PC-9 (cell line): Measurements from ENCODE around the gene PRKRIP1. TPM values are rescaled to one million over a fixed set of nuclear protein-coding genes. Genes with fewer than 3 reads are reported as not detected.
"Not testable (repeated sequence)": the region's sequence is repeated elsewhere in the genome, so short reads cannot be mapped to it uniquely, and the experiment has no call there.

Experiments used
- BruUV-seq: library from RNA; stranded (reverse); fragments of 400-500 nt; replicated peaks from 2 replicates; lab custom pipeline; 2021; lab: Mats Ljungman, UMichigan
- CTCF ChIA-PET: fragments of 300-600 bp; sonication (Branson Sonifier 250); formaldehyde crosslinking; loops from one replicate; lab custom pipeline; 2022; ENCODE audit warnings: antibody characterized with exemption; lab: Charles Lee
- POLR2A ChIA-PET: fragments of 300-600 bp; sonication (Branson Sonifier 250); formaldehyde crosslinking; loops from one replicate; lab custom pipeline; 2022; ENCODE audit warnings: antibody characterized with exemption; ENCODE audit not compliant: unreplicated experiment; lab: Charles Lee
- DNase-seq, 2 experiments: peaks; one replicate each; pipeline versions ENCODE4 v3.0.0 to v3.0.0-alpha.2; 2015 to 2022; ENCODE audit warnings: mixed read lengths in 1 of 2
- H2AFZ ChIP-seq: fragments of 200-600 bp; sonication (generic); 2 replicates; pipeline ENCODE4 v1.8.1; 2017; ENCODE audit warnings: antibody characterized with exemption
- H3F3A ChIP-seq: fragments of 200-600 bp; sonication (generic); 2 replicates; pipeline ENCODE4 v1.8.1; 2017; ENCODE audit warnings: antibody characterized with exemption, mild to moderate bottlenecking, low read depth; ENCODE audit not compliant: insufficient read depth
- H3K27ac ChIP-seq: fragments of 200-600 bp; sonication (generic); 2 replicates; pipeline ENCODE4 v1.6.1; 2016; ENCODE audit warnings: mixed run types
- H3K27me3 ChIP-seq: fragments of 200-600 bp; sonication (generic); 2 replicates; pipeline ENCODE4 v1.6.1; 2016; ENCODE audit warnings: low read depth, mixed run types; ENCODE audit not compliant: insufficient read depth
- H3K36me3 ChIP-seq: fragments of 200-600 bp; sonication (generic); 2 replicates; pipeline ENCODE4 v1.6.1; 2016; ENCODE audit warnings: low read depth, mixed run types
- H3K4me1 ChIP-seq: fragments of 200-600 bp; sonication (generic); replicated peaks from 2 replicates; pipeline ENCODE4 v1.6.1; 2016; ENCODE audit warnings: mixed run types; ENCODE audit not compliant: insufficient read depth
- H3K4me2 ChIP-seq: fragments of 200-600 bp; sonication (generic); 2 replicates; pipeline ENCODE4 v1.6.1; 2017; ENCODE audit warnings: mixed run types
- H3K4me3 ChIP-seq: fragments of 200-600 bp; sonication (generic); 2 replicates; pipeline ENCODE4 v1.6.1; 2016; ENCODE audit warnings: mixed run types
- H3K79me2 ChIP-seq: fragments of 200-600 bp; sonication (generic); 2 replicates; pipeline ENCODE4 v1.6.1; 2017; ENCODE audit warnings: low read depth, mixed run types
- H3K9me2 ChIP-seq: fragments of 200-600 bp; sonication (generic); 2 replicates; pipeline ENCODE4 v1.8.1; 2017; ENCODE audit warnings: mild to moderate bottlenecking; ENCODE audit not compliant: insufficient read depth
- H3K9me3 ChIP-seq: fragments of 200-600 bp; sonication (generic); 2 replicates; pipeline ENCODE4 v1.8.1; 2016; ENCODE audit warnings: low read depth; ENCODE audit not compliant: insufficient read depth
- H4K20me1 ChIP-seq: fragments of 200-600 bp; sonication (generic); 2 replicates; pipeline ENCODE4 v1.8.1; 2017; ENCODE audit not compliant: insufficient read depth
- CTCF ChIP-seq: fragments of 200-600 bp; sonication (generic); conservative IDR thresholded peaks from 2 replicates; pipeline ENCODE4 v1.6.1; 2017; ENCODE audit warnings: mixed run types, antibody characterized with exemption, mild to moderate bottlenecking, moderate library complexity
- EZH2 ChIP-seq: fragments of 200-600 bp; sonication (generic); IDR thresholded peaks from 2 replicates; pipeline ENCODE4 v1.8.0; 2017; ENCODE audit warnings: antibody characterized with exemption, low read depth
- intact Hi-C: fragments of 100-400 bp; cut with micrococcal nuclease; formaldehyde crosslinking; loops from one replicate; pipeline ENCODE4 v1.10.0; 2022; ENCODE audit not compliant: unreplicated experiment
- total RNA-seq: library from RNA; stranded (reverse); gene quantifications from 2 replicates; pipeline ENCODE4 v1.2.3, GENCODE V29; 2021

The PRKRIP1 gene
- total RNA-seq, 1 experiment from 2014 or later: 34.6 TPM

- Histone ChIP-seq H3K36me3 (peaks cover 23% of the 10 kb centered on the region), H3K4me1 (no peaks in the 10 kb centered on the region)
- TF ChIP-seq CTCF (no peak), EZH2 (no peak)
Measured at GRCh38 chr7:102407910-102408309, 11.7 kb downstream of the PRKRIP1 start.

GRCh38 chr7:102408530-102408929 is 12.4 kb downstream of the PRKRIP1 start:
- H2AFZ ChIP-seq, H3K4me2 ChIP-seq, H3K4me1 ChIP-seq, H3K27ac ChIP-seq, BruUV-seq, CTCF ChIA-PET, H3K27me3 ChIP-seq, intact Hi-C loops, H3K9me2 ChIP-seq, H3K4me3 ChIP-seq, DNase-seq, H3K79me2 ChIP-seq, POLR2A ChIA-PET, H3K9me3 ChIP-seq: not testable (repeated sequence)
- Histone ChIP-seq H3F3A (peaks cover 21% of the 10 kb centered on the region; the same call in 1 of the 2 replicates), H4K20me1 (peaks cover 11% of the 10 kb centered on the region; the same call in 1 of the 2 replicates), H3K36me3 (peaks cover 29% of the 10 kb centered on the region)

More at GRCh38 chr7:102407910-102408309, 11.7 kb downstream of the PRKRIP1 start:
- Histone ChIP-seq H2AFZ (no peak overlapping the region), H3K79me2 (no peaks in the 10 kb centered on the region), H3K4me3 (no peak overlapping the region), H3K27me3 (no peaks in the 10 kb centered on the region), H4K20me1 (peaks cover 11% of the 10 kb centered on the region; the same call in 1 of the 2 replicates), H3K9me3 (no peaks in the 10 kb centered on the region), H3K27ac (no peak overlapping the region), H3K4me2 (no peak overlapping the region), H3K9me2 (no peaks in the 10 kb centered on the region), H3F3A (peaks cover 25% of the 10 kb centered on the region)
- no peak for DNase-seq
- no TSS peak for BruUV-seq
- ChIA-PET POLR2A (no interaction called here), CTCF (no interaction called here)
- intact Hi-C loops: no loop called here

- Histone ChIP-seq H3F3A (peaks cover 13% of the 10 kb centered on the region; the same call in 1 of the 2 replicates), H3K4me3 (no peak overlapping the region), H3K4me1 (no peaks in the 10 kb centered on the region), H3K4me2 (no peak overlapping the region), H3K79me2 (no peaks in the 10 kb centered on the region), H2AFZ (no peak overlapping the region), H4K20me1 (peaks cover 11% of the 10 kb centered on the region; the same call in 1 of the 2 replicates), H3K27me3 (no peaks in the 10 kb centered on the region), H3K9me3 (no peaks in the 10 kb centered on the region), H3K27ac (no peak overlapping the region), H3K9me2 (no peaks in the 10 kb centered on the region), H3K36me3 (peaks cover 37% of the 10 kb centered on the region)
- intact Hi-C loops: no loop called here
- DNase-seq: no peak
- ChIA-PET POLR2A (no interaction called here), CTCF (no interaction called here)
- no TSS peak for BruUV-seq
- TF ChIP-seq EZH2 (no peak), CTCF (no peak)
Measured at GRCh38 chr7:102409340-102409739, 13.2 kb downstream of the PRKRIP1 start.

- CTCF ChIA-PET: no interaction called here
- intact Hi-C loops: no loop called here
Measured at GRCh38 chr7:102410123-102410522, 14.0 kb downstream of the PRKRIP1 start.

More at GRCh38 chr7:102410123-102410522, 14.0 kb downstream of the PRKRIP1 start:
- TF ChIP-seq CTCF (no peak), EZH2 (no peak)
- Histone ChIP-seq H3K9me3 (no peaks in the 10 kb centered on the region), H3K27me3 (no peaks in the 10 kb centered on the region), H3K27ac (no peak overlapping the region), H3K4me1 (no peaks in the 10 kb centered on the region), H2AFZ (no peak overlapping the region), H3F3A (peaks cover 7% of the 10 kb centered on the region; the same call in 1 of the 2 replicates), H3K9me2 (no peaks in the 10 kb centered on the region), H3K36me3 (peaks cover 34% of the 10 kb centered on the region), H3K79me2 (no peaks in the 10 kb centered on the region), H3K4me2 (no peak overlapping the region), H4K20me1 (peaks cover 7% of the 10 kb centered on the region; the same call in 1 of the 2 replicates), H3K4me3 (no peak overlapping the region)
- no TSS peak for BruUV-seq
- DNase-seq: no peak
- POLR2A ChIA-PET: no interaction called here
